IPS-18c (cell line): ENCODE results near the gene SLC44A5.
"Not testable (repeated sequence)": the region's sequence is repeated elsewhere in the genome, so short reads cannot be mapped to it uniquely, and the experiment has no call there.

ENCODE experiments used
- H3K4me3 ChIP-seq: 2 replicates; pipeline ENCODE4 v1.7.0; 2013; ENCODE audit warnings: low read depth, mild to moderate bottlenecking, low read length, moderate library complexity; ENCODE audit not compliant: insufficient read depth
- H3K9me3 ChIP-seq: one replicate; pipeline ENCODE4 v1.6.1; 2013; ENCODE audit warnings: mild to moderate bottlenecking, low read length, moderate library complexity; ENCODE audit not compliant: control insufficient read depth, insufficient read depth

The SLC44A5 gene

DNA sequence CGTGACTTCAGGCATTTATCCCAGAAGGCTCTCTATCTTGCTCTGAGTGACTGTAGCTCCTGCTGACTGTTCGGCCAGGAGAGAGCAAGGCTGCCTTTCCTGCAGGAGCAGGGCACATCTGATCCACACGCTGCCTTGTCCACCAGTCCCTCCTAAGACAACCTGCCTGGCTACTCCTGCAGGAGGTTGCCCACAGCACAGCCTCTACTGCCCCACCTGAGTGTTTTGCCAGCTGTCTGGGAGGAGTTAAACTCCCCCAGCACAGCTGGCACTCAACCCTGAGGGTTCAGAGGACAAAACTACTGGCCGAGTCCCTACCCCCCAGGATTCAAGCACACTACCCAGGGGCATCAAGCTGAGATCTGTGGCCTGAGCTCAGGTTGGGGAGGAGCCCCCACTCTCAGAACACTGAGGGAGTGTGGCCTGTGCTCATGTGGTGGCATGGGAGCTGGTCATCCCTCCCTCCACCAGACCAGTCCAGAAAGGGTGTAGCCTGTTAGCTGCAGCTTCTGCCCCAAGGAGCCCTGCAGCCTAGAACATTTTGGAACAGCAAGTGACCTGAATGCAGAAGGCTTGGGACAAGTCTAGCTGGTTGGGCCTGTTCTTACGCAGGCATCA lies 237.3 kb downstream of the SLC44A5 start:
- Histone ChIP-seq H3K9me3 (no peaks in the 10 kb centered on the region), H3K4me3 (no peak overlapping the region)

DNA sequence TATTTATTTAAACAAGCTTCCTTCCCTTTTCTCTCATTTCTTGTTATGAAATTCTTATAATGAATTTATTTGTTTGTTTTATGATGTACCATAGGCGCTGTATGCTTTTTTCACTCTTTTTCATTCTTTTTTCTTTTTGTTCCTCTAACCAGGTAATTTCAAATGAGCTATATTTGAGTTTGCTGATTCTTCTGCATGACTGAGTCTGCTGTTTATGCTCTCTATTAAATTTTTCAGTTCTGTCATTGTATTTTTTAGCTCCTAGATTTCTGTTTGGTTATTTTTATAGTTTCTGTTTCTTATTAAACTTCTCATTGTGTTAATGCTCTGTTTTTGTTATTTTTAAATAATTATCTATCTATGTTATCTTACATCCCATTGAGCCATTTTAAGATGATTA lies 244.3 kb downstream of the SLC44A5 start:
- no peaks in the 10 kb centered on the region for H3K9me3 ChIP-seq
- no peak overlapping the region for H3K4me3 ChIP-seq

DNA sequence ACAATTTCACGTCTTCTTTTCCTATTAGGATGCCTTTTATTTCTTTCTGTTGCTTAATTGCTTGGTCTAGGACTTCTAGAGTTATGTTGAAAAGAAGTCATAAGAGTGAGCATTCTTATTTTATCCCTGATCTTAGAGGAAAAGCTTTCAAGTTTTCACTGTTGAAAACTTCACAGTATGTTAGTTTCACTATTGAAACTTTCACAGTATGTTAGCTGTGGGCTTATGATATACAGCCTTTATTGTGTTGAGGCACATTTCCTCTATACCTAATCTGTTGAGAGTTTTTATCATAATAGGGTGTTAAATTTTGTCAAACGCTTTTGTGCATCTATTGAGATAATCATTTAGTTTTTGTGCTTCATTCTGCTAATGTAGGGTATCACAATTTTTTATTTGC lies 249.7 kb downstream of the SLC44A5 start:
- H3K9me3 ChIP-seq: no peaks in the 10 kb centered on the region
- H3K4me3 ChIP-seq: no peak overlapping the region

DNA sequence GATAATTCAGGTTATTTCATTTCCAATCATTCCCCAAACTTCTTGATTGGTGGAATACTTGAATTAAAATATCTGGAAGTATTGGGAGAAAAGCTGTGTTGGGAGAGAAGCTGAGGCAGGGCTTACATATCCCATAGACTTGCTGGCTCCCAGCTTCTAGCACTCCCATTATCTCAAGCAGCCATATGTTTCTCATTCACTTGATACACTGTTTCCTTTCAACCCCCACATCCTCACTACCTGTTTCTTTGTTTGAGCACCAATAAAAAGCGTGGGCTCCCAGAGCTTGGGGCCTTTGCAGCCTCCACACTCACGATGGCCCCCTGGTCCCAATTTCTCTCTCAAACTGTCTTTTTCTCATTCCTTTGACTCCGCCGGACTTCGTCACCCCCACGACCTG lies 256.6 kb downstream of the SLC44A5 start:
- not testable (repeated sequence) for H3K9me3 ChIP-seq, H3K4me3 ChIP-seq

DNA sequence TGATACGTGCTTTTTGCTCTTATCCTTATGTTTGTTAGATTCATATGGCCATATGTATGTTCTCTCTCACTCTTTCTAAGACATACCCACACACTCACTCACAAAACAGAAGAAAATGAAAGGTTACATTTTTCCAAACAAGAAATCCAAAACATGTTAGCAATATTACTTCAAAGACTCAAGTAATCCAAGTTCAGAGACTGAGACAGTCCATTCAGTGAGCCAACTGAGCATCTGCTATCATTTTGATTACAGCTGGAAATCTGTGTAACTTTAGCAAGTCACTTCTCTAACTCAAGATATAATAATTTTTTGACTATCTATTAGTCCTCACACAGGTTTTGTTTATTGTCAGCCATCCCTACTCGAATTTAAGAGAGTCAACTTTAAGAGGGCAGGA lies 257.9 kb downstream of the SLC44A5 start:
- H3K9me3 ChIP-seq: no peaks in the 10 kb centered on the region
- H3K4me3 ChIP-seq: no peak overlapping the region

DNA sequence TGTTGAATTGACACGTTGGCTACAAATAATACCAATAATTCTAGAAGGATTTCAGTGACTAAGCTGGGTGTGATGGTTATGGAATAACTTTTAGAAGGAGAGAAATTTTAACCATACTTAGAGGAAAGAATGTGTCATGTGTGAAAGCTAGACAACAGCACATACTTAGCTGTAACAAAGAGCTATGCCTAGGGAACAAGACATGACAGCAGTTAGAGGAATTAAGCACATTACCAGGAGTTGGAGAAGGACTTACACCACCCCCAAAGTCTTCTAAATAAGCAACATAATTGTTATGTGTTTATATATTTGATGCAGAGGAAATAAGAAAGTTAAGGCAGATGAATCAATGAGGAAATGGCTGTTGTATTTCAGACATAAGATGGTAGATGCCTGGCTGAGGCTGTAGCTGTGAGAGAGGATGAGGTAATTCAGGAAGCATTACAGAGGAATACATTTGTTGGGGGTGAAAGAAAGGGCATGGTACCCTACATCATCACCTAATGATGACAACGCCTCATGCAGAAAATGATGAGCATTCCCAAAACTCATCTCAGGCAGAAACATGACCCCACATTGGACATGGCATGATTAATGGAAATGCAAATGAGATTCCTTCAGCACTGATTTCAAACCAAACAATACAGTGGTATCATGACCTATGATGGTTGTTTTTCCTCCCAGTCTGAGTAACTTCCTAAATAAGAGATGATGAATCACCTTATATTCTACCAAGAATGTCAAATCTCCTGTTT lies 265.2 kb downstream of the SLC44A5 start:
- no peak overlapping the region for H3K4me3 ChIP-seq
- no peaks in the 10 kb centered on the region for H3K9me3 ChIP-seq

DNA sequence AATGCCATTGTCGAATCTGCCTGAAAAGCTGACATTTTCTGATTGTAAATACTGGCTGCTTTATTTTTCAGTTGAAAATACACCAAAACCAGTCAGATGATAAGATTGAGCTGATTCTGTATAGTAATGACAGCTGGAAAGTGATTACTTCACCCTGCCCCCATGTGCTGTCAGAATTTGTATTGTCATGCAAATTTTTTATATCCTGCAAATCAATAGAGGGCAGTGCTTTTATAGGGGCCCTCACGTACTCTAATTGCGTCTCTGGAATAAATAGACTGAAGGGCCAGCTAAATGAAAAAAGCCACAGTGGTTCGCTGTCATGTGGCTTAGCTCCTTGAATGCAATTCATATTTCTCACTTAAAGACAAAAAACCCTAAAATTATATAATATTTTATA lies 268.1 kb downstream of the SLC44A5 start:
- no peak overlapping the region for H3K4me3 ChIP-seq
- no peaks in the 10 kb centered on the region for H3K9me3 ChIP-seq

DNA sequence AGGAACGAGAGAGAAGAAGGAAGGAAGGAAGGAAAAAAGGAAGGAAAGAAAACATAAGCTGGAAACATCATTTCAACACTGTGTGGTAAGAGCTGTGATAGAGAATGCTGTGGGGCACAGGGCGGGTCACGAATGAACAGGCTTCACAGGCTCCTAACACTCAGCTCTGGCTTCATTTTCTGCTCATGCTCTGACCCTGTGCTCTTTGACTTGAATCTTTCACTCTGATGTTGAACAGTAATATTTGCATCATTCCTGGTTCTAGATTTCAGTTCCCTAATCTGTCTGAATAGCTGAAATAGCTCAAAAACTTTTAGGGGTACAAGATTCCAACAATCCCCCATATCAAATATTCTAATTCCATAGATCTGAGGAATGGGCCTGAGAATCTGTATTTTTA lies 269.4 kb downstream of the SLC44A5 start:
- H3K4me3 ChIP-seq: no peak overlapping the region
- H3K9me3 ChIP-seq: no peaks in the 10 kb centered on the region

DNA sequence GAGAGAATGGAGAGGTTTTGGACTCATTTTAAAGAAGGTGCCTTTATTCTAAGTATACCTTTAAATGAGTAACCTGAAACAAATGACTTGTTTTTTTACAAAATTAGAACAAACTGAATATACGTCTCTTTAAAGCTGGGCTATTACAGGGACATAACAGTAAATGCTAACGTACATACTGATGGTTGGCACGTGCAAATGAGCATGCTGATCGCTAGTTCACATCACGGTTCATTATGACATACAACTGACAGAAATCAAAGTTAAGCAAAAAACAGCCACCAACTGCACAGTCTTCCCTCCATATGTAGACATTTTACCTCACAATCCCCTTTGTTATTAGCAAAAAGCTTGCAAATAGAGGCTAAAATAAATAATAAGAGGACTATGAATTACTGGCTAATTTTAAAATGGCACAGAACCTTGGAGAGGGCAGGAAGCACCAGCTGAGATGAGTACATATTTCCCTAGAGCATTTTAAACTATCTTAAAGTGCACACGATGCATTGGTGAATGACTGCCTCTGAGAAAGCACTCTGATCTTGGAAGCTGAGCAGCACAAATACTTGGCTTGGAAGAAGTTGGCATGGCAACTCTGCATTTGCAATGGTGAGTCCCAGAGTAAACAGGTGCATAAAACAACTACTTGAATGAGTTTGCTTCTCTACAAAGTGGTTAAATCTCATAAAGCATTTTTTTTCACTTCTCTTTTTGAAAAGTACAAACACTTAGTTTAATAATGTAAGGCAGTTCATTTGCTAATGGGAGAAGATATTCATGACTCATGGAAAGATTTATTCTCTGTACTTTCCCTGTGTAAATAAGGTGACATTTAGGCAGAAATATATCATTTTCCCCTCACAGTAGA lies 272.1 kb downstream of the SLC44A5 start:
- H3K4me3 ChIP-seq: no peak overlapping the region
- no peaks in the 10 kb centered on the region for H3K9me3 ChIP-seq

DNA sequence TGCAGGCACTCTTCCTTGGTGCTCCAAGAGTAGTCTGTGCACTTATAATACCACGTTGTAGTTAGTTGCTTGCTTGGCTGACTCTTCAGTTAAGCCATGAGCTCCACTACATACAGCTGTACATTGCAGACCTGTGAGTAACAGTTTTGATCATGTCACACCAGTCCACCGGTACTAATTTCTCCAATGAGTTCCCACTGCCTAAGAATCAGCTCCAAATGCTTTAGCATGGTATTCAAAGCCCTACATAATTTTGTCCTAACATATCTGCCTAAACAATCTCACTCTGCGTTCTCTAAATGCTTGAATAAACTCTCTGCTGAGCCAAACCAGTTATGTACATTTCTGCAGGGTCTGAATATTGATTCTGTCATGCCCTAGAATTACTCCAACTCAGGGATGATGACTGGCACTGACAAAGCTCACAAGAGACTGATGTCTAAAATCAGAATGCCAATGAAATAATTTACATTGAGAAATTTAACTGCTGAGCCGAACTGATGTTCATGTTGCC lies 276.0 kb downstream of the SLC44A5 start:
- no peak overlapping the region for H3K4me3 ChIP-seq
- no peaks in the 10 kb centered on the region for H3K9me3 ChIP-seq

DNA sequence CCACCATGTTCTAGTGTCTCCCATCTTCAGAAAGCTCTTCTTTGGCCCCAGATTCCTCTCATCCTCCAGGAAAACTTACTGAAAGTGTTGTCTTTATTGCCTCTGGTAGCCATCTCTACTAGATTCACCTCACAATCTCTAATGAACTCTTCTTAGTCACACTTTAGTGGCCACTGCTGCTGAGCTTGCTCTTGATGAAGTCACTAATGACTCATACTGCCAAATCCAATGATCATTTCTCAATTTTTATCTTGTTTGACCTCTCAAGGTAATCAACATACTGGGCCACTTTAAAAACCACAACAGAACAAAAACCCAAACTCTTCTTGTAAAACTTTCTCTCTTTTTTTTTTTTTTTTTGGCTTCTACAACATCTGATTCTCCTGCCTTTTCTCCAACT lies 280.3 kb downstream of the SLC44A5 start:
- H3K9me3 ChIP-seq: no peaks in the 10 kb centered on the region
- H3K4me3 ChIP-seq: no peak overlapping the region

DNA sequence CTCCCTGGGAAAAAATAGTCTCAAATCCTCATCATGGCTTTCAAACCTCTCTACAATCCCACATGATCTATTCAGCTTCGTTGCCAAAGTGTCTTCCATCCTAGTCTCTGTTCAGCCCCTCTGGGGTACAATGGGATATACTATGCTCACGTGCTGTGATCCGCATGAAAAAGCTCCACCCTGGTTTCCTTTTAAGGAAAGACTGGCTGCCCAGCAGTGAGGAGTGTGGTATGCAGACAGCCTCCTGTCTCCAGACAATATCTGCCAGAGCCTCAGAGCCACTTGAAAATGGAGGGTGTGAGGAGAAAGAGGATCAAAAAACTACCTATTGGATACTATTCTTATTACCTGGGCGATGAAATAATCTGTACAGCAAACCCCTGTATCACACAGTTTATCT lies 282.2 kb downstream of the SLC44A5 start:
- no peak overlapping the region for H3K4me3 ChIP-seq

DNA sequence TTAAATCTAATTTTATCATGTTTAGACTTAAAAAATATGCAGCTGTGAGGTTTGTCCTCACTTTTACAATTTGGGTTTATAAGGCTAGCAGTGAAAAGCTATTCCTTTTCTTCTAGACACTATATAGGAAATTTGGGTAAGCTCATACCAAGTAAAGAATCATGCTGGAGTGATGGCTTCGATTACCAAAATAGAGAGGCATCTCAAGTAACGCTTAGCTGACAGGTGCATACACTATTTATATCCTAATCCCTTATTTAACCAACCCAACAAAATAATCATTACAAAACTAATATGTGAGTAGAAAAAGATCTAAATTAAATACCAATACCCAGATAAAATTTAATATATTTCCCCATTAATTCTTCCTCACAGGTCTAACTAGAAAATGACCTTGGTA lies 283.5 kb downstream of the SLC44A5 start:
- Histone ChIP-seq H3K4me3 (no peak overlapping the region), H3K9me3 (no peaks in the 10 kb centered on the region)

More for the DNA sequence above, 282.2 kb downstream of the SLC44A5 start:
- H3K9me3 ChIP-seq: no peaks in the 10 kb centered on the region

DNA sequence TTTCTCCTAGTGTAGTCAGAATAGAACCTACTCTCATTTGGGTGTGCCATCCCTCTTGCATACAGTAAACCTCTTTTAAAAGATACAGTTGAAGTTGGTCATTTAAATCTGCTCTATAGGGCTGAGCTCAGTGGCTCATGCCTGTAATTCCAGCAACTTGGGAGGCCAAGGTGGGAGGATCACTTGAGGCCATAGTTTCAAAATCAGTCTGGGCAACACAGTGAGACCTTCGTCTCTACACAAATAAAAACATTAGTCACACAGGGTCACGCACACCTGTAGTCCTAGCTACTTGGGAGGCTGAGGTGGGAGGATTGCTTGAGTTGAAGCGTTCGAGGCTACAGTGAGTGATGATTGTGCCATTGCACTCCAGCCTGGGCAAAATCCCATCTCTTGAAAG lies 292.9 kb downstream of the SLC44A5 start:
- Histone ChIP-seq H3K4me3 (no peak overlapping the region), H3K9me3 (no peaks in the 10 kb centered on the region)

DNA sequence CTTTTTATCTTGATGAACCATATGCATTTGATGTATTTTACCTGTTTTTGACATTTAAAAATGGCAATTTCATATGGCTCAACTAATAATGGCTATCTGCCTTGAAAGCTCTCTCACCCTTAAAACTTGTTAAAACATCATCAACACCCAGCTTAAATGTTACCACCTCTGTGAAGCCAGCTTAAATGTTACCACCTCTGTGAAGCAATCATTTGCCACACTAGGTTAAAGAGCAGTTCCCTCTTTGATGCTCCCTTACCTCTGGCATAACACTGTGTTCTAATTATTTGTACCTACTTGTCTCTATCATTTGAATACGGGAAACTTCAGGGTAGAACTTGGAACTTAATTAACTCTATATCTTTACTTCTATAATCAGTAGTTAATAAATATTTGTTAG lies 294.7 kb downstream of the SLC44A5 start:
- Histone ChIP-seq H3K9me3 (no peaks in the 10 kb centered on the region), H3K4me3 (no peak overlapping the region)

DNA sequence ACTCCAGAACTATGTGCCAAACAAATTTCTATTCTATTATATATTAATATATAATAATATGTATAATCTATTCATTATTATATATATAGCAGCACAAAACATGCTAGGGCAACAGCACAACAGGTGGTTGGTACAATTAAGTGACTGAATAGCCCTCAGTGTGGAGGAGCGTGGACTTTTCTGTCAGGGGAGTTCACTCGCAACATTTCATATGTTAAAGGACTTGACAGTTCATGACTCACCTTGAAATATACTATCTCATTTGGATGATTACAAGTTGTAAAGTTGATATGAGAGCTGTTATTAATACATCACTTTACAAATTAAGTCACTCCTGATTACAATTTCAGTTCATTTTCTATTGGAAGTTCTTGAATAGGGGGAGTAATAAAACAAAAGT lies 298.3 kb downstream of the SLC44A5 start:
- H3K9me3 ChIP-seq: no peaks in the 10 kb centered on the region
- no peak overlapping the region for H3K4me3 ChIP-seq

DNA sequence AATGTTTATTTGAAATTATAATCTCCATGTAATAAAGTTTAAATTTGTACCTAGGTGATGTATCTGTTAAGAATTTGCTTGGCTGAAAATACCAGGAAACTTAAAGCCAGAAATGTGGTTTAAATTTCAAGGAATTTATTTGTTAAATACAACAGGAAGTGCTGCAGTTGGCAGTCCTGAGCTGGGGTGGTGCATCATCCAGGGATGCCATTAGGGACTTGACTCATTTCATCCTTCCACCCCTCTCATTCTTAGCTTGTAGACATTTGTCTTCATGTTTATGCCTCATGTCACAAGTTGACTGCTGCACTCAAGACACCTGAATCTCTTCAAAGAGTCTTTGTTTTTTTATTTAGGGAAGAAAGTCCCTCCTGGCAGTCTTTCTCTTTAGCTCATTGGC lies 300.8 kb downstream of the SLC44A5 start:
- Histone ChIP-seq H3K4me3 (no peak overlapping the region), H3K9me3 (no peaks in the 10 kb centered on the region)

DNA sequence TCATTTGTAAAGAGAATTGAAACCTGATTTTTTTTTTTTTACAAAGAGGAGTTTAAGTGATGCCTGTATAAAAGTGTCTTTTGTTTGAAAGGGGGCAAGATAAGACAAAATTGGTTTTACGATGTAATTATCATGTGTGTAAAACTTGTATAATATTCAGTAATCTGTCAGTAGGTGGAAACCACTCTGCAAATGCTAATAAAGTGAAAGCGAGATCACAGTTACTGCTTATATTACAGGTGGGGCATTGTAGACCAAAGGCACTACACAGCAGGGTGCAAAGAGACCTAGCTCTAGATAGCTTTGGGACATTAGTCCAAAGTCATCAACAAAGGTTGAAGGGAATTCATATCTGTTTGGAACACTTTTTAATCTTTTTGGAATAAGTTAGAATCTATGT lies 302.5 kb downstream of the SLC44A5 start:
- H3K9me3 ChIP-seq: no peaks in the 10 kb centered on the region
- no peak overlapping the region for H3K4me3 ChIP-seq
